AG04450 (cell line): ENCODE results near the gene SYT9. TPM values are rescaled to one million over a fixed set of nuclear protein-coding genes. Genes with fewer than 3 reads are reported as not detected.

Experiments used
- CTCF ChIA-PET: fragments of 300-600, 350-600 bp; formaldehyde crosslinking; extraction: SDS; loops from one replicate; lab custom pipeline; 2022; ENCODE audit warnings: antibody characterized with exemption, inconsistent platforms; lab: Charles Lee
- POLR2A ChIA-PET: fragments of 350-600 bp; formaldehyde crosslinking; extraction: SDS; loops from one replicate; lab custom pipeline; 2021; ENCODE audit warnings: antibody characterized with exemption, inconsistent platforms; lab: Yijun Ruan, JAX
- DNase-seq: peaks from one replicate; pipeline ENCODE4 v3.0.0-alpha.2; 2011; ENCODE audit warnings: low read depth, low spot score
- H3K27ac ChIP-seq: one replicate; pipeline ENCODE4 v1.5.1; 2012; ENCODE audit warnings: low read depth, low read length, control low read depth
- H3K27me3 ChIP-seq: one replicate; pipeline ENCODE4 v1.6.0; 2012; ENCODE audit warnings: low read length; ENCODE audit not compliant: control insufficient read depth, insufficient read depth
- H3K4me3 ChIP-seq: 2 replicates; pipeline ENCODE4 v1.5.1; 2011; ENCODE audit warnings: mild to moderate bottlenecking, low read depth, low read length, control low read depth
- H3K9me3 ChIP-seq: 2 replicates; pipeline ENCODE4 v1.5.1; 2012; ENCODE audit warnings: low read length; ENCODE audit not compliant: control insufficient read depth, insufficient read depth
- polyA plus RNA-seq: library from polyadenylated mRNA; depleted of rRNA; stranded (reverse); fragments of >200 nt; gene quantifications from 2 replicates; pipeline ENCODE4 v1.2.3, GENCODE V29; 2011
- TF ChIP-seq, protein P1 (sequence below): IDR thresholded peaks from 2 replicates; pipeline ENCODE4 v1.5.1; 2011; ENCODE audit warnings: low read depth, low read length, control low read depth, inconsistent platforms

Gene SYT9
- polyA plus RNA-seq, 1 experiment, result not detected

DNA sequence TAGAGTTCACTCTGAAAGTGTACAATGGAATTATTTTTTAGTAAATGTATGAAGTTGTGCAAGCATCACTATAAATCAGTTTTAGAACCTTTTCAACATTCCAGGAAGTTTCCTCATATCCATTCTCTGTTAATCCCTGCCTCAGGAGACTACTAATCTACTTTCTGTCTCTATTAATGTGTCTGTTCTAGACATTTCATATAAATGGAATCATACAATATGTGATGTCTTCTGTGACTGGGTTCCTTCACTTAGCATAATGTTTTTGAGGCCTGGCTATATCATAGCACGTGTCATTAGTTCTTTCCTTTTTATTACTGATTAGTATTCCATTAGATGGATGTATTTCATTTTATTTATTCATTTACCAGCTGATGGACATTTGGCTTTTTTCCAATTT is 17.1 kb downstream of the SYT9 start:
- TF ChIP-seq, protein P1, sequence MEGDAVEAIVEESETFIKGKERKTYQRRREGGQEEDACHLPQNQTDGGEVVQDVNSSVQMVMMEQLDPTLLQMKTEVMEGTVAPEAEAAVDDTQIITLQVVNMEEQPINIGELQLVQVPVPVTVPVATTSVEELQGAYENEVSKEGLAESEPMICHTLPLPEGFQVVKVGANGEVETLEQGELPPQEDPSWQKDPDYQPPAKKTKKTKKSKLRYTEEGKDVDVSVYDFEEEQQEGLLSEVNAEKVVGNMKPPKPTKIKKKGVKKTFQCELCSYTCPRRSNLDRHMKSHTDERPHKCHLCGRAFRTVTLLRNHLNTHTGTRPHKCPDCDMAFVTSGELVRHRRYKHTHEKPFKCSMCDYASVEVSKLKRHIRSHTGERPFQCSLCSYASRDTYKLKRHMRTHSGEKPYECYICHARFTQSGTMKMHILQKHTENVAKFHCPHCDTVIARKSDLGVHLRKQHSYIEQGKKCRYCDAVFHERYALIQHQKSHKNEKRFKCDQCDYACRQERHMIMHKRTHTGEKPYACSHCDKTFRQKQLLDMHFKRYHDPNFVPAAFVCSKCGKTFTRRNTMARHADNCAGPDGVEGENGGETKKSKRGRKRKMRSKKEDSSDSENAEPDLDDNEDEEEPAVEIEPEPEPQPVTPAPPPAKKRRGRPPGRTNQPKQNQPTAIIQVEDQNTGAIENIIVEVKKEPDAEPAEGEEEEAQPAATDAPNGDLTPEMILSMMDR, result no peak
- DNase-seq, result no peak
- POLR2A ChIA-PET, result no interaction called here
- H3K9me3 ChIP-seq, result no peaks in the 10 kb centered on the region
- no peak overlapping the region for H3K4me3 ChIP-seq
- no peak overlapping the region for H3K27ac ChIP-seq
- H3K27me3 ChIP-seq, result no peaks in the 10 kb centered on the region
- CTCF ChIA-PET, result no interaction called here

DNA sequence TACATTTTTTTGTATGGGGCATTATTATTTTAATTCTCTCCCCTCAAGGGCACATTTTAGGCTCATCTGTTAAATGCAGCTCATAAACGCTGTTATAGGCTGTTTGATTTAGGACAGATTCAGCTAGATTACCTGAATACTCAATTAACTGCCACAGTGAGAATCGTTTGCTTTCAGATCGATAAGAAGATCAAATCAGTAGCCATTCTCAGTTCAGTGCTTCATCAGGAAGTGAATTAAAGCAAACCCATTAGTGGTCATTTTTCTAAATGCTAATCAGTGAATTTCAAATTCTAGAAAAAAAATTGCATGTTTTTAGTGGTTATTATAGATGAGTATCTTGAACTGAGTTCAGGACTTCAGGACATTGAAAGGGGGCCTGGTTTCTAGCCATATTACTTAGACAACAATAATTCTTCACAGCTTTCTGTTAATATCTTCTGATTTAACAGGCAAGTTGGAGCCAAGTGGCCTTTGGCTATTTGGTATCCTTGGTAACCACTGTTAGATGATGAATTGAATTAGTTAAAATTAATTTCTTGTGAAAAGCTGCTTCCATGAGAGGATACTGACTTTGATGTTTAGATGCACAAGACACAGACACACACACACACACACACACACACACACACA is 18.6 kb downstream of the SYT9 start:
- H3K4me3 ChIP-seq, result no peak overlapping the region
- TF ChIP-seq, protein P1, result no peak
- no peak for DNase-seq
- no peak overlapping the region for H3K27ac ChIP-seq
- no peaks in the 10 kb centered on the region for H3K27me3 ChIP-seq
- H3K9me3 ChIP-seq, result no peaks in the 10 kb centered on the region
- ChIA-PET CTCF (interaction anchor here (1.4 kb wide), 1 partner anchor 9 kb away, joined by 4 read pairs; no protein-coding TSS in a partner anchor), POLR2A (no interaction called here)

DNA sequence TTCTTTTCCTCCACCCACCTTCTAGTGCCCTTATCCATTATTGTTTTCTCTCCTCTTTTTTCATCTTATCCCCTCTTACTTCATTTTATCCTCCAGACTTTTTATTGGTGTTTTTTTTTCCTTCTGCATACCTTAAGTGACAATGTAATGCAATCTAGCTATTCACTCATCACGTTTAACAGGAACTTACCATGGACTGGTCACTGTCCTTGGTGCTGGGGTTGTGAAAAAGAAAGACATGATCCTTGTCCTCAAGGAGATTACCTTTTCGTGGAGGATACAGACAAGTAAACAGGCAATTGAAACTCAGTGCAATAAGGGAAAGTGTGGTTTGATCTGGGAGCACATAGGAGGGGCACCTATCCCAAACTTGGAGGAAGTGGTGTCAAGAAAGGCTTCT is 20.7 kb downstream of the SYT9 start:
- CTCF ChIA-PET, result no interaction called here
- H3K4me3 ChIP-seq, result no peak overlapping the region
- H3K9me3 ChIP-seq, result no peaks in the 10 kb centered on the region
- no peak for DNase-seq
- POLR2A ChIA-PET, result no interaction called here
- no peaks in the 10 kb centered on the region for H3K27me3 ChIP-seq
- H3K27ac ChIP-seq, result no peak overlapping the region
- TF ChIP-seq, protein P1, result no peak

DNA sequence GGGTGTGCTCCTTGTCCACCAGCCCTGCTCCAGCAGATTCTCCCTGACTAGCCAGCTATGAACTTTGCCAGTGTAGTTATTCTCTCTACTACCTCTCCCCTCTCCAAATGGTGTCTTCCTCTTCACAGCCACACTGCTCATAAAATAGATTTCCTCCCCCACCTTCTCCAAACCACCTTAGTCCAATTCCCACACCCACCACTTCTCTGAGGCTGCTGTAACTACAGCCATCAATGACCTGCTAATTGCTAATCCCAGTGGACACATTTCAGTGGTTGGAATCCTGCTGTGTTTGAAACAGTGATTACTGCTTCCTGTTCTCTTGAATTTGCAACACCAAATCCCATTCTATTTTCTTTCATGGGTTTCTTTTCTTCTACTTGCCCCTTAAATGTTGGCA is 23.4 kb downstream of the SYT9 start:
- ChIA-PET POLR2A (no interaction called here), CTCF (no interaction called here)
- Histone ChIP-seq H3K27me3 (no peaks in the 10 kb centered on the region), H3K4me3 (no peak overlapping the region), H3K27ac (no peak overlapping the region), H3K9me3 (no peaks in the 10 kb centered on the region)
- TF ChIP-seq, protein P1, result no peak
- no peak for DNase-seq

DNA sequence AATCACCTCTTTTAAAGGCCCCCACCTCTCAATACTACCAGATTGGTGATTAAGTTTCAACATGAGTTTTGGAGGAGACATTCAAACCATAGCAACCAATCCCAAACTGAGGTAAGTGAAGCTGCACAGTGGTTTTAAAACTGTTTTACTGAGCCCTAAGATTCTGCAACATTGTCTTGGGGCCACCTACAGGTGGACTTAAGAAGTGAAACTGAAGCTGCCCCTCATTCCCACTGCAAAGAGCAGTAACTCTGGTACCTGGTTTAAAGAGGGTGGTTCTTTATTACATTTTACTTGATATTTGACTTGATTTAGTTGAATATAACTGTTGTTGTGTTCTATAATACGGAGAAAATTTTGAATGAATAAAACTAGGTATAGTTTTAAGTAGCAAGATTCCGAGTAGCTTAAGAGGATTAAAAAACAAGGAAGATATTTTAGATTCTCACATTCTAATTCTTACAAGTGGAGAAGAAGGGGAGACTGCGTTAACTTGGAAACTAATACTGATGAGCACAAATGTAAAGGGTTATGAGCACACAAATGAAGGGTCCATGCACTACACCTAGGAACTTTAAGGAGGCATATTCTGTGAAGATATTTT is 26.7 kb downstream of the SYT9 start:
- Histone ChIP-seq H3K27me3 (no peaks in the 10 kb centered on the region), H3K9me3 (no peaks in the 10 kb centered on the region), H3K27ac (no peak overlapping the region), H3K4me3 (no peak overlapping the region)
- TF ChIP-seq, protein P1, result peak; percentile 72
- CTCF ChIA-PET, result interaction anchor here (0.6 to 2.4 kb wide), 16 partner anchors 8 to 1683 kb away, joined by 3 to 23 read pairs (median 4); no protein-coding TSS in a partner anchor
- DNase-seq, result no peak
- POLR2A ChIA-PET, result no interaction called here
